Liver (tissue), 9 donors: ENCODE measurements around the gene ZRANB1. TPM values are rescaled to one million over a fixed set of nuclear protein-coding genes. Genes with fewer than 3 reads are reported as not detected.
A peak's percentile ranks its signal among the peaks of the same experiment; 100 is the strongest.

Experiments
- DNase-seq: peaks from one replicate; pipeline ENCODE4 v3.0.0-alpha.2; 2017; ENCODE audit warnings: low spot score
- H3K27ac ChIP-seq, 2 donors: one replicate each; pipeline ENCODE4 v1.7.0; 2013; ENCODE audit warnings: inconsistent platforms in 2 of 2, low read length in 2 of 2, control low read depth in 1 of 2, low read depth in 1 of 2, mild to moderate bottlenecking in 1 of 2
- H3K27me3 ChIP-seq, 4 donors: one replicate each; pipeline versions ENCODE4 v1.6.1 to v1.7.0; 2013; ENCODE audit warnings: low read length in 3 of 4, inconsistent platforms in 1 of 4, mild to moderate bottlenecking in 1 of 4, moderate library complexity in 1 of 4; ENCODE audit not compliant: control insufficient read depth in 4 of 4, insufficient read depth in 4 of 4
- H3K36me3 ChIP-seq, 4 donors: one replicate each; pipeline versions ENCODE4 v1.6.1 to v1.7.0; 2013; ENCODE audit warnings: low read length in 3 of 4, mild to moderate bottlenecking in 3 of 4, low read depth in 1 of 4, moderate library complexity in 1 of 4; ENCODE audit not compliant: control insufficient read depth in 4 of 4, insufficient read depth in 3 of 4
- H3K4me1 ChIP-seq, 4 donors: one replicate each; pipeline versions ENCODE4 v1.6.1 to v1.7.0; 2013; ENCODE audit warnings: low read length in 3 of 4, mild to moderate bottlenecking in 3 of 4, moderate library complexity in 1 of 4; ENCODE audit not compliant: control insufficient read depth in 4 of 4, insufficient read depth in 4 of 4
- H3K4me3 ChIP-seq, 3 donors: one replicate each; pipeline versions ENCODE4 v1.6.1 to v1.7.0; 2013; ENCODE audit warnings: low read length in 3 of 3, control low read depth in 1 of 3, low read depth in 1 of 3, mild to moderate bottlenecking in 1 of 3
- H3K9ac ChIP-seq, 2 donors: one replicate each; pipeline ENCODE4 v1.7.0; 2013; ENCODE audit warnings: low read length in 2 of 2, mild to moderate bottlenecking in 2 of 2, moderate library complexity in 2 of 2, control low read depth in 1 of 2, low read depth in 1 of 2
- H3K9me3 ChIP-seq, 4 donors: one replicate each; pipeline versions ENCODE4 v1.6.1 to v1.7.0; 2013; ENCODE audit warnings: low read length in 3 of 4; ENCODE audit not compliant: control insufficient read depth in 4 of 4
- CTCF ChIP-seq: fragments of 150-350 bp; IDR thresholded peaks from 2 replicates; pipeline ENCODE4 v1.5.1; 2017; ENCODE audit warnings: improper control_type of control experiment, low read depth, low read length; ENCODE audit not compliant: missing input control
- EGR1 ChIP-seq, 2 donors: IDR thresholded peaks; 2 replicates each; pipeline ENCODE4 v1.6.1; 2016 to 2018; ENCODE audit warnings: antibody characterized with exemption in 2 of 2, low read depth in 2 of 2
- FOXA1 ChIP-seq: IDR thresholded peaks from 2 replicates; pipeline ENCODE4 v1.6.1; 2016; ENCODE audit warnings: antibody characterized with exemption
- FOXA2 ChIP-seq: IDR thresholded peaks from 2 replicates; pipeline ENCODE4 v1.6.1; 2016; ENCODE audit warnings: antibody characterized with exemption
- GABPA ChIP-seq, 2 donors: IDR thresholded peaks in 1 of 2; conservative IDR thresholded peaks in 1 of 2; 2 replicates each; pipeline ENCODE4 v1.6.1; 2016; ENCODE audit warnings: antibody characterized with exemption in 2 of 2, mild to moderate bottlenecking in 1 of 2, moderate library complexity in 1 of 2
- HNF4A ChIP-seq, 2 donors: conservative IDR thresholded peaks; 2 replicates each; pipeline ENCODE4 v1.6.1; 2016; ENCODE audit warnings: antibody characterized with exemption in 2 of 2, mild to moderate bottlenecking in 2 of 2
- HNF4G ChIP-seq: IDR thresholded peaks from 2 replicates; pipeline ENCODE4 v1.6.1; 2016; ENCODE audit warnings: antibody characterized with exemption
- JUND ChIP-seq, 2 donors: IDR thresholded peaks; 2 replicates each; pipeline ENCODE4 v1.6.1; 2016; ENCODE audit warnings: antibody characterized with exemption in 2 of 2
- MAX ChIP-seq: IDR thresholded peaks from 2 replicates; pipeline ENCODE4 v1.6.1; 2016; ENCODE audit warnings: antibody characterized with exemption
- NR2F2 ChIP-seq: IDR thresholded peaks from 2 replicates; pipeline ENCODE4 v1.6.1; 2016; ENCODE audit warnings: antibody characterized with exemption
- RAD21 ChIP-seq, 2 donors: IDR thresholded peaks; 2 replicates each; pipeline ENCODE4 v1.6.1; 2016; ENCODE audit warnings: antibody characterized with exemption in 2 of 2, mild to moderate bottlenecking in 2 of 2
- RXRA ChIP-seq, 2 donors: IDR thresholded peaks; 2 replicates each; pipeline ENCODE4 v1.6.1; 2017 to 2018; ENCODE audit warnings: antibody characterized with exemption in 2 of 2, mild to moderate bottlenecking in 1 of 2
- SP1 ChIP-seq: IDR thresholded peaks from 2 replicates; pipeline ENCODE4 v1.6.1; 2018; ENCODE audit warnings: antibody characterized with exemption, mild to moderate bottlenecking
- TAF1 ChIP-seq: conservative IDR thresholded peaks from 2 replicates; pipeline ENCODE4 v1.6.1; 2016; ENCODE audit warnings: antibody characterized with exemption, mild to moderate bottlenecking
- YY1 ChIP-seq: IDR thresholded peaks from 2 replicates; pipeline ENCODE4 v1.6.1; 2016; ENCODE audit warnings: antibody characterized with exemption, mild to moderate bottlenecking
- WGBS: extraction: QIAGEN DNeasy Blood & Tissue Kit; methylation state at CpG from one replicate; pipeline ENCODE4 v1.1.7; 2013; 5-methylcytosine and 5-hydroxymethylcytosine counted together
- polyA plus RNA-seq, 2 donors: library from polyadenylated mRNA; stranded (reverse) in 1 of 2; unstranded in 1 of 2; fragments of 200-250 nt in 1 of 2; fragments of >200 nt in 1 of 2; fragmentation: Nextera tagmentation in 1 of 2; extraction: Ambion mirVana in 1 of 2; gene quantifications; one replicate each; pipeline versions ENCODE4 v1.2.1 to v1.2.3, GENCODE V29; 2013 to 2015
- total RNA-seq, 2 donors: library from RNA; depleted of rRNA; stranded (reverse); fragments of >200 nt; gene quantifications; one replicate each; pipeline ENCODE4 v1.2.3, GENCODE V29; 2014
- TF ChIP-seq, protein P1 (sequence below): IDR thresholded peaks from 2 replicates; pipeline ENCODE4 v1.6.1; 2016; ENCODE audit warnings: antibody characterized with exemption
- TF ChIP-seq, protein P2 (sequence below): IDR thresholded peaks from 2 replicates; pipeline ENCODE4 v1.6.1; 2016; ENCODE audit warnings: antibody characterized with exemption, mild to moderate bottlenecking
- TF ChIP-seq, protein P3 (sequence below): IDR thresholded peaks from 2 replicates; pipeline ENCODE4 v1.6.1; 2016; ENCODE audit warnings: antibody characterized with exemption
- donor health status: healthy.
- donor health status: healthy.
- donor health status: healthy.
- donor health status: healthy.
- donor health status: healthy.

The ZRANB1 gene
- total RNA-seq (10 to 100 TPM; 21.2 to 32.5 TPM), polyA plus RNA-seq (1 to 10 TPM; 6.2 to 7.5 TPM)

DNA sequence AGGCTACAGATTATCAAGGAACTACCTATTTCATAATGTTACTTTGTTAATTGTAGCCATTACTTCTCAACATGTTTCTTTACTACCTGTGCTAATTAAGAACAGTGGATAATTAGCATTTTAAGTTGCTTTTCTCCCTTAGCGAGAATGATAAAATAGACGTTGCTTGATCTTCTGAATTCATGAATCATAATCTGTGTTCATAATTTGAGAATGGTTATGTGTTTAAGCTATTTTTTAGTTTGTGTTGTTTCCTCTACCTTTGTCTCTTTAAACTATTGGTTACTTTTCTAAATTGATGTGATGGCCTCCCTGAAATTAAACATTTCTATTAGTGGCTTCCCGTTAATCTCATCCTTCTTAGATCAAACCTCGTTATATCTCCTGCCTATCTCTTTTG is at the start of gene ZRANB1:
Gene ZRANB1 (plus strand): TSS at position 301 of the 400 bp plus-strand sequence. CDS start 371 bp downstream, outside the sequence.
- peaks cover 23 to 57% (median 38%) of the 10 kb centered on the region in 4 donors for H3K4me1 ChIP-seq
- no peak for DNase-seq
- no peaks in the 10 kb centered on the region for H3K27me3 ChIP-seq
- no peak within 1 kb of the TSS for H3K4me3 ChIP-seq
- TF ChIP-seq FOXA2 (no peak), TAF1 (no peak), GABPA (IDR thresholded peaks at IDR 0.05 in 1 of 2, conservative IDR thresholded peaks at IDR 0.05 in 1 of 2) (no peak), FOXA1 (no peak), NR2F2 (no peak), YY1 (no peak), SP1 (no peak), HNF4A (conservative IDR thresholded peaks at IDR 0.05) (no peak), RAD21 (IDR thresholded peaks at IDR 0.05) (no peak), MAX (no peak), EGR1 (IDR thresholded peaks at IDR 0.05; ENCODE audit: low read depth in 2 of 2) (no peak), RXRA (IDR thresholded peaks at IDR 0.05) (no peak), JUND (IDR thresholded peaks at IDR 0.05) (no peak), HNF4G (no peak), CTCF (no peak)
- TF ChIP-seq, protein P1, sequence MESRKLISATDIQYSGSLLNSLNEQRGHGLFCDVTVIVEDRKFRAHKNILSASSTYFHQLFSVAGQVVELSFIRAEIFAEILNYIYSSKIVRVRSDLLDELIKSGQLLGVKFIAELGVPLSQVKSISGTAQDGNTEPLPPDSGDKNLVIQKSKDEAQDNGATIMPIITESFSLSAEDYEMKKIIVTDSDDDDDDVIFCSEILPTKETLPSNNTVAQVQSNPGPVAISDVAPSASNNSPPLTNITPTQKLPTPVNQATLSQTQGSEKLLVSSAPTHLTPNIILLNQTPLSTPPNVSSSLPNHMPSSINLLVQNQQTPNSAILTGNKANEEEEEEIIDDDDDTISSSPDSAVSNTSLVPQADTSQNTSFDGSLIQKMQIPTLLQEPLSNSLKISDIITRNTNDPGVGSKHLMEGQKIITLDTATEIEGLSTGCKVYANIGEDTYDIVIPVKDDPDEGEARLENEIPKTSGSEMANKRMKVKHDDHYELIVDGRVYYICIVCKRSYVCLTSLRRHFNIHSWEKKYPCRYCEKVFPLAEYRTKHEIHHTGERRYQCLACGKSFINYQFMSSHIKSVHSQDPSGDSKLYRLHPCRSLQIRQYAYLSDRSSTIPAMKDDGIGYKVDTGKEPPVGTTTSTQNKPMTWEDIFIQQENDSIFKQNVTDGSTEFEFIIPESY: no peak
- TF ChIP-seq, protein P2, sequence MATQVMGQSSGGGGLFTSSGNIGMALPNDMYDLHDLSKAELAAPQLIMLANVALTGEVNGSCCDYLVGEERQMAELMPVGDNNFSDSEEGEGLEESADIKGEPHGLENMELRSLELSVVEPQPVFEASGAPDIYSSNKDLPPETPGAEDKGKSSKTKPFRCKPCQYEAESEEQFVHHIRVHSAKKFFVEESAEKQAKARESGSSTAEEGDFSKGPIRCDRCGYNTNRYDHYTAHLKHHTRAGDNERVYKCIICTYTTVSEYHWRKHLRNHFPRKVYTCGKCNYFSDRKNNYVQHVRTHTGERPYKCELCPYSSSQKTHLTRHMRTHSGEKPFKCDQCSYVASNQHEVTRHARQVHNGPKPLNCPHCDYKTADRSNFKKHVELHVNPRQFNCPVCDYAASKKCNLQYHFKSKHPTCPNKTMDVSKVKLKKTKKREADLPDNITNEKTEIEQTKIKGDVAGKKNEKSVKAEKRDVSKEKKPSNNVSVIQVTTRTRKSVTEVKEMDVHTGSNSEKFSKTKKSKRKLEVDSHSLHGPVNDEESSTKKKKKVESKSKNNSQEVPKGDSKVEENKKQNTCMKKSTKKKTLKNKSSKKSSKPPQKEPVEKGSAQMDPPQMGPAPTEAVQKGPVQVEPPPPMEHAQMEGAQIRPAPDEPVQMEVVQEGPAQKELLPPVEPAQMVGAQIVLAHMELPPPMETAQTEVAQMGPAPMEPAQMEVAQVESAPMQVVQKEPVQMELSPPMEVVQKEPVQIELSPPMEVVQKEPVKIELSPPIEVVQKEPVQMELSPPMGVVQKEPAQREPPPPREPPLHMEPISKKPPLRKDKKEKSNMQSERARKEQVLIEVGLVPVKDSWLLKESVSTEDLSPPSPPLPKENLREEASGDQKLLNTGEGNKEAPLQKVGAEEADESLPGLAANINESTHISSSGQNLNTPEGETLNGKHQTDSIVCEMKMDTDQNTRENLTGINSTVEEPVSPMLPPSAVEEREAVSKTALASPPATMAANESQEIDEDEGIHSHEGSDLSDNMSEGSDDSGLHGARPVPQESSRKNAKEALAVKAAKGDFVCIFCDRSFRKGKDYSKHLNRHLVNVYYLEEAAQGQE: no peak
- TF ChIP-seq, protein P3, sequence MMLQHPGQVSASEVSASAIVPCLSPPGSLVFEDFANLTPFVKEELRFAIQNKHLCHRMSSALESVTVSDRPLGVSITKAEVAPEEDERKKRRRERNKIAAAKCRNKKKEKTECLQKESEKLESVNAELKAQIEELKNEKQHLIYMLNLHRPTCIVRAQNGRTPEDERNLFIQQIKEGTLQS: no peak
- peak within 1 kb of the TSS in 1 of 2 donors; percentile 1 for H3K27ac ChIP-seq
- H3K9ac ChIP-seq: no peak within 1 kb of the TSS
- H3K9me3 ChIP-seq: no peaks in the 10 kb centered on the region
- H3K36me3 ChIP-seq: no peaks in the 10 kb centered on the region
- WGBS: 63% methylated on average over 4 of the region's 4 CpGs
